Calu3 (cell line): ENCODE results near the gene C1orf167. TPM values are rescaled to one million over a fixed set of nuclear protein-coding genes. Genes with fewer than 3 reads are reported as not detected.
A peak's percentile ranks its signal among the peaks of the same experiment; 100 is the strongest.

Experiments used
- BruUV-seq: library from RNA; stranded (reverse); fragments of 400-500 nt; replicated peaks from 2 replicates; lab custom pipeline; 2021; lab: Mats Ljungman, UMichigan
- CTCF ChIA-PET: fragments of 300-600 bp; sonication (Branson Sonifier 250); formaldehyde crosslinking; loops from one replicate; lab custom pipeline; 2022; ENCODE audit warnings: antibody characterized with exemption; lab: Charles Lee
- DNase-seq: peaks from one replicate; pipeline ENCODE4 v3.0.0; 2022
- H3K27ac Mint-ChIP-seq: one replicate; pipeline ENCODE4 v1.8.0; 2022; ENCODE audit warnings: mixed read lengths; ENCODE audit not compliant: unreplicated experiment
- H3K27me3 Mint-ChIP-seq: one replicate; pipeline ENCODE4 v1.8.0; 2022; ENCODE audit warnings: mixed read lengths; ENCODE audit not compliant: unreplicated experiment
- H3K36me3 Mint-ChIP-seq: one replicate; pipeline ENCODE4 v1.8.0; 2022; ENCODE audit warnings: mild to moderate bottlenecking, moderate library complexity, mixed read lengths; ENCODE audit not compliant: insufficient read depth, unreplicated experiment
- H3K4me1 Mint-ChIP-seq: one replicate; pipeline ENCODE4 v1.8.0; 2022; ENCODE audit warnings: mild to moderate bottlenecking, low read depth, mixed read lengths; ENCODE audit not compliant: unreplicated experiment
- H3K4me3 Mint-ChIP-seq: one replicate; pipeline ENCODE4 v1.8.0; 2022; ENCODE audit warnings: mild to moderate bottlenecking, low read depth, moderate library complexity, mixed read lengths; ENCODE audit not compliant: unreplicated experiment
- H3K9me3 Mint-ChIP-seq: one replicate; pipeline ENCODE4 v1.8.0; 2022; ENCODE audit warnings: low read depth, mixed read lengths; ENCODE audit not compliant: unreplicated experiment
- intact Hi-C: fragments of 100-400 bp; cut with micrococcal nuclease; formaldehyde crosslinking; loops from one replicate; pipeline ENCODE4 v1.10.0; 2022; ENCODE audit not compliant: unreplicated experiment
- total RNA-seq: library from RNA; stranded (reverse); gene quantifications from 2 replicates; pipeline ENCODE4 v1.2.3, GENCODE V29; 2022
- TF ChIP-seq, protein P1 (sequence below): fragments of 200-600 bp; IDR thresholded peaks from one replicate; pipeline ENCODE4 v1.8.0; 2022; ENCODE audit warnings: antibody characterized with exemption; ENCODE audit not compliant: unreplicated experiment

The C1orf167 gene
- total RNA-seq, 1 experiment from 2014 or later = not detected

DNA sequence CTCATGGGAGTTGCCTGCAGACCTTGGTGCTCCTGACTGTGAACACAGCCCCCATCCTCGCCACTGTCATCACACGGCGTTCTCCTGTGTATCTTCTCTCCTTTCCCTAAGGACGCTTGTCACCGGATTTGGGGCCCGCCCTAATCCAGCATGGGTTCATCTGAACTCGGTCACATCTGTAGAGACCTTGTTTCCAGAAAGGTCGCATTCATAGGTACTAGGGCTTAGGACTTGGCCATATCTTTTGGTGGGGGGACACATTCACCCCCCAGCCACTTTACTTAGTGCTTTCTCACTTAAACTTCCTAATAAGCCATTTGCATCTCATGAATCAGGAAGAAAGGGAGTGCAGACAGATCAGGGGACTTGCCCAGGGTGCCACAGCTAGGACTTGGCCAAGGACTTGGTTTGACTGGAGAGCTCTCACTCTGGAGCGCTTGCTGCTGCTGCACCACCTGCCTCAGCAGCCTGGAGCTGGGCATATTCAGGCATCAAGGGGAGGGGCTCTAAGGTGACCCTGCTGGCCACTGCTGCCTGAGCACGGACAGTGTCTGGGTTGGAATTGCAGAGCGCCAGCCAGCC is 75.9 kb downstream of the C1orf167 start:
- CTCF ChIA-PET = interaction anchor here (0.6 to 1.0 kb wide), 4 partner anchors 15 to 129 kb away, joined by 3 to 10 read pairs (median 6); no protein-coding TSS in a partner anchor
- BruUV-seq = no TSS peak
- TF ChIP-seq, protein P1, sequence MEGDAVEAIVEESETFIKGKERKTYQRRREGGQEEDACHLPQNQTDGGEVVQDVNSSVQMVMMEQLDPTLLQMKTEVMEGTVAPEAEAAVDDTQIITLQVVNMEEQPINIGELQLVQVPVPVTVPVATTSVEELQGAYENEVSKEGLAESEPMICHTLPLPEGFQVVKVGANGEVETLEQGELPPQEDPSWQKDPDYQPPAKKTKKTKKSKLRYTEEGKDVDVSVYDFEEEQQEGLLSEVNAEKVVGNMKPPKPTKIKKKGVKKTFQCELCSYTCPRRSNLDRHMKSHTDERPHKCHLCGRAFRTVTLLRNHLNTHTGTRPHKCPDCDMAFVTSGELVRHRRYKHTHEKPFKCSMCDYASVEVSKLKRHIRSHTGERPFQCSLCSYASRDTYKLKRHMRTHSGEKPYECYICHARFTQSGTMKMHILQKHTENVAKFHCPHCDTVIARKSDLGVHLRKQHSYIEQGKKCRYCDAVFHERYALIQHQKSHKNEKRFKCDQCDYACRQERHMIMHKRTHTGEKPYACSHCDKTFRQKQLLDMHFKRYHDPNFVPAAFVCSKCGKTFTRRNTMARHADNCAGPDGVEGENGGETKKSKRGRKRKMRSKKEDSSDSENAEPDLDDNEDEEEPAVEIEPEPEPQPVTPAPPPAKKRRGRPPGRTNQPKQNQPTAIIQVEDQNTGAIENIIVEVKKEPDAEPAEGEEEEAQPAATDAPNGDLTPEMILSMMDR = no peak
- Mint-ChIP-seq H3K4me1 (no peaks in the 10 kb centered on the region), H3K9me3 (no peaks in the 10 kb centered on the region), H3K27ac (no peak overlapping the region), H3K4me3 (no peak overlapping the region), H3K36me3 (peaks cover 38% of the 10 kb centered on the region), H3K27me3 (no peaks in the 10 kb centered on the region)
- intact Hi-C loops = loop anchor here (1.0 kb wide), 2 partner anchors 56 to 129 kb away; no protein-coding TSS in a partner anchor
- no peak for DNase-seq

DNA sequence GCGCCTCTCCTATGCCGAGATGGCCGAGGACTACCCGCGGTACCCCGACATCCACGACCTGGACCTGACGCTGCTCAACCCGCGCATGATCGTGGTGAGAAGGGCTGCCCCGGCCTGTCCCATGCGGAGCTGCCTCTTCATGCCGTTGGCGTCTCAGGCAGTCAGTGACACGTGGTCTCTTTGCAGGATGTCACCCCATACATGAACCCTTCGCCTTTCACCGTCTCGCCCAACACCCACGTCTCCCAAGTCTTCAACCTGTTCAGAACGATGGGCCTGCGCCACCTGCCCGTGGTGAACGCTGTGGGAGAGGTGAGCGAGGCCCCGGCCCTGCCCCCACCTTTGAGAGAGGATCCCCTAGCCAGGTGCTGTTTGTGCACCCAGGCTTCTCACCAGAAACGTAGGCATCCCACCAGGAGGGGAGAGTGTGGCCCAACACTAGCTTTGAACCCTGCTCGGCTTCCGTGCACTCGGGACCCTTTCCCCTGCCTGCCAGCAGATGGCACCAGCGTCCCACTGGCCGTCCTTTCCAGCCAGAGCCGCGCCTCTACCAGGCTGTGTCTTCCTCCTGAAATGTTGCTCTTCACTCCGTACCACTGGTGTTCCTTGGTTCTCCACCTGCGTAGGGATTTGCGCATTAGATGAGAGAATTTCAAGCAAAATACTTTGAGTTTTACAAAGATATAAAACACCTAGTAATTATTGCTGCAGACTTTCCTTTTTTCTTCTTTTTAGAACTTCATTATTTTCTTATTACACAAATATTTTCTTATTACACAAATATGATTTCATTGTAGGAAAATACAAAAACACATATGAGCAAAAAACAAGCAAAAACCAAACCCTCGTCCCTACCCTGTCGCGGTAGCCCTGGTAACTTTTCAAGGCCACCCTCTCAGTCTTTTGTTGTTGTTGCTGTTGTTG is 76.6 kb downstream of the C1orf167 start:
- intact Hi-C loops = loop anchor here (1.0 kb wide), 2 partner anchors 56 to 129 kb away; no protein-coding TSS in a partner anchor
- Mint-ChIP-seq H3K4me3 (no peak overlapping the region), H3K4me1 (no peaks in the 10 kb centered on the region), H3K9me3 (no peaks in the 10 kb centered on the region), H3K27ac (no peak overlapping the region), H3K36me3 (peaks cover 44% of the 10 kb centered on the region), H3K27me3 (no peaks in the 10 kb centered on the region)
- BruUV-seq = no TSS peak
- TF ChIP-seq, protein P1 = peak; percentile 81
- CTCF ChIA-PET = interaction anchor here (0.6 to 1.0 kb wide), 4 partner anchors 14 to 129 kb away, joined by 3 to 10 read pairs (median 6); no protein-coding TSS in a partner anchor
- DNase-seq = peak; percentile 71

Other genes starting within 250 kb of the C1orf167 start
- 3.3 and 4.0 TPM in 2 replicates for gene FBXO2, start 107.8 kb upstream of the C1orf167 start, total RNA-seq
- 9.8 and 10.1 TPM in 2 replicates for gene FBXO44, start 107.3 kb upstream of the C1orf167 start, total RNA-seq
- gene FBXO6, start 98.0 kb upstream of the C1orf167 start, total RNA-seq = 3.0 and 3.9 TPM in 2 replicates
- 19.2 and 23.4 TPM in 2 replicates for gene MAD2L2, start 81.0 kb upstream of the C1orf167 start, total RNA-seq
- gene DRAXIN, start 70.5 kb upstream of the C1orf167 start, total RNA-seq = not detected in 2 replicates
- gene AGTRAP, start 26.1 kb upstream of the C1orf167 start, total RNA-seq = 30.4 and 41.2 TPM in 2 replicates
- gene MTHFR, start 43.8 kb downstream of the C1orf167 start, total RNA-seq = 16.4 and 21.0 TPM in 2 replicates
- 17.4 and 23.6 TPM in 2 replicates for gene CLCN6, start 44.0 kb downstream of the C1orf167 start, total RNA-seq
- gene NPPA, start 85.6 kb downstream of the C1orf167 start, total RNA-seq = not detected in 2 replicates
- gene NPPB, start 96.8 kb downstream of the C1orf167 start, total RNA-seq = not detected in 2 replicates
- 33.7 and 37.8 TPM in 2 replicates for gene KIAA2013, start 164.2 kb downstream of the C1orf167 start, total RNA-seq
- gene PLOD1, start 172.5 kb downstream of the C1orf167 start, total RNA-seq = 77.2 and 80.2 TPM in 2 replicates
- 61.8 and 66.5 TPM in 2 replicates for gene MFN2, start 218.3 kb downstream of the C1orf167 start, total RNA-seq